AML-193 (cell line): ENCODE results near the gene HS3ST6.
"Not testable (repeated sequence)": the region's sequence is repeated elsewhere in the genome, so short reads cannot be mapped to it uniquely, and the experiment has no call there.

Experiments
- DNase-seq, 2 experiments: peaks; one replicate each; lab custom pipeline; 2025; lab: John Stamatoyannopoulos, UW

HS3ST6 gene

DNA sequence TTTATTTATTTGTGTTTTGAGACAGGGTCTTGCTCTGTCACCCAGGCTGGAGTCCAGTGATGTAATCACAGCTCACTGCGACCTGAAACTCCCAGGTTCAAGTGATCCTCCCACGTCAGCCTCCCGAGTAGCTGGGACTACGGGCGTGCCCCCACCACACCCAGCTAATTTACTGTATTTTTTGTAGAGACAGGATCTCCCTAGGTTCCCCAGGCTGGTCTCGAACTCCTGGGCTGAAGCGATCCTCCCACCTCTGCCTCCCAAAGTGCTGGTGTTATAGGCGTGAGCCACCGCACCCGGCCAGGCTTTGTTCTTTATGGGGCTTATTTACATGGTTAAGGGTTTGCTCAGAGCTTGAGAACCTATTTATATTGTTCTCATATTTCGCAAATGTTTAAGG, 40.4 kb downstream of the HS3ST6 start:
- DNase-seq = no peak

DNA sequence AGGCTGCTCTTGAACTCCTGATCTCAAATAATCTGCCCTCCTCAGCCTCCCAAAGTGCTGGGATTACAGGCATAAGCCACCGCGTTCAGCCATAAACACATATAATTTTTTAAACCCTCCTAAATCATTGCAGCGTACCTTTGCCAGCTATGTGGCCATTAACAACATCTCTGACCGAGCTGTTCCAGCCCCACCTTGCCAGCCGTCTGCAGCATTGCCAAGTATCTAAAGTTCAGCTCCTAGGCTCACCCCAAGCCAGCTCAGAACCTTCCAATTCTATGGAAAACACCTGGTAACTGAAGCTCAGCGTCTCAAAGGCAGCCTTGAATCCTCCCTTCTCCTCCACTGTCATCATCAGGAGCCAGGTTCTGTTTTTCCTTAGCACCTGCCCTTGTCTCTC, 41.1 kb downstream of the HS3ST6 start:
- DNase-seq = no peak

DNA sequence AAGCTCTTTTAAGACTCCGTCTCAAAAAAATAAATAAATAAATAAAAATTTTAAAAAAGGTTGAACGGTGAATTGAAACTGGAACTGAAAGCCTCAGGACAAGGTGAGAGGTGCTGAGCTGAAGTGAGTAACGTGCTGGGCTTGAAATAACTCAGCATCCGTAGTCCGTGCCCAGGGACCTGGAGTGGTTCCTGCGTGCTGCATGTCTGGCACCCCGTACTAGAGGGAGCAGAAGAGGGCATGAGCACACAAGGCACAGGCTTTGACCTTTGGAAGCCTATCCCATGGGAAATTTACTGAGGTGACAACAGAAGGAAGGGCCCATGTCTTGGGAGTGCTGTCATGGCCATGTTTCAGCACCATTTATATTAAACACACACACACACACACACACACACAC, 41.7 kb downstream of the HS3ST6 start:
- DNase-seq = no peak

GRCh38 chr16:1876066-1876465, 42.1 kb downstream of the HS3ST6 start:
- DNase-seq = not testable (repeated sequence)

GRCh38 chr16:1874854-1875253, 43.4 kb downstream of the HS3ST6 start:
- DNase-seq = no peak

DNA sequence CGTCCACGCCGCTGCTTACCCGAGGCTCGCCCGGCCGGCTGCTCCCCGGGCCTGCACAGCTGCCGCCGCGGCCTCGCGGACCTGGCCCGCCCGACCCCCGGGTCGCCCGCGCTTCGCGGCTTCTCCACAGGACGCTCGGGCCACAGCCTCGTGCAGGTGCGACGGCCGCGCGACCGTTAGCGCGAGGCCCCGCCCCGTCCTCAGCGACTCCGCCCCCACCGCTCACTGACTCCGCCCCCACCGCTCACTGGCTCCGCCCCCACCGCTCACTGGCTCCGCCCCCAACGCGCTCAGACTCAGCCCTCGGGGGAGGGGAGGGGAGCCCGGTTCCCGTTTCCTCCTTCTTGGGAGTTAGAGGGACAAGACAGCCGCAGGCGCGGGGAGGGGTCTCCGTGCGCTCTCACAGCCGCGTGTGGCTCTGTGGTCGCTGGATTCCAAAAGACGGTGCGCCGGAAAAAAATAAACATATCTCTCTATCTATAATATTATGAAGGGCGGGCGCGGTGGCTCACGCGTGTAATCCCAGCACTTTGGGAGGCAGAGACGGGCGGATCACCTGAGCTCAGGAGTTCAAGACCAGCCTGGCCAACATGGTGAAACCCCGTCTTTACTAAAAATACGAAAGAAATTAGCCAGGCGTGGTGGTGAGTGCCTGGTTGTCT, 46.1 kb downstream of the HS3ST6 start, which contains the start of gene MEIOB:
MEIOB (minus strand) TSS at position 191 of the 662 bp plus-strand sequence. CDS start 3,989 bp downstream, outside the sequence.
- DNase-seq = no peak

DNA sequence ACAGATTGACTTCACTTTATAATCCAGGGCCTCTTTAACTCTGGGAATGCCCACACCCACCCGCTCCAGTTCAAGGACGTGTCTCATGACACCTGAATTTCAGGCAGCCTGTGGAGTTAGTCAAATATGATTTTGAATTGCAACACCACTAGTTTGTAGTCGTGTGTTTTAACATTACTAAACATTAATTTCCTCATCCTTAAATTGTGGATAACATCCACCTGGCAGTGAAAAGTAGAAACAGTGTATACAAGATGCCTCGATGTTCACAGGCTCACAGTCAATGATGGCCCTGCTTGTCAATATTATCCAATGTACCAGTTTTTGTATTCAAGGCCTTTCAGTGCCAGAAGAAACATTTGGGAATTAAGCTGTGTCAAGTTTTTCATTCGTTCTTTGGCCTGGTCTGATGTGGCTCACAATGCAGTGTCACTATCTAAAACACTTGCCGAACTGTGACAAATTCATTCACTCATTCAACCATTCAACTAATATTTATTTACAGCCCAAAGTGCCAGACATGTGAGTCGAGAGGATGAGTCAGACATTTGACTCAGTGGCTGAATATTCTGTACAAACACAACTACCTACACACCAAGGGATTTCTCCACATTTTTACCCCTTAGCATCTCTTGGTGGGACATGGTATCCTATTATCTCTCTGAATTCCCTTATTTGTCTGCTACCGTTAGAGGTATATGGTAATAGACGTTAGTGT, 47.7 kb downstream of the HS3ST6 start:
- DNase-seq = no peak

- peak in 1 of 2 experiments; percentile 1 for DNase-seq
Measured at GRCh38 chr16:1865902-1866690, 52.1 kb downstream of the HS3ST6 start.

GRCh38 chr16:1863681-1864460, 54.3 kb downstream of the HS3ST6 start:
- DNase-seq = peak; percentile 36 to 52

GRCh38 chr16:1862394-1862793, 55.8 kb downstream of the HS3ST6 start:
- DNase-seq = no peak

DNA sequence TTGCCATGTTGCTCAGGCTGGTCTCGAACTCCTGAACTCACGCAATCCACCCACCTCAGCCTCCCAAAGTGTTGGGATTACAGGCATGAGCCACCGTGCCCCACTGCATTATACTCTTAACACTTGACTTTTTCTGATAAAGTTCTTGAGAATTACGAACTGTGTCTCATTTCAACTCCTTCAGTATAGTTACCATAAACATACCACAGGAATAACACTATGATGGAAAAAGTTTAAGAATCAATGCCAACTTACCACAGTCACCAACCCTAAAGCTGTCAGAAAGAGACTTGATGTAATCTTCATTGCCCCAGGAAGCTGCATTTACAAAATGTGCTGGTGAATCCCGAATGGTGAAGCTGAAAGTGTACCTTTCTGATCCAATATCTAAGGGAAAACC, 56.5 kb downstream of the HS3ST6 start:
- no peak for DNase-seq
